AG04449 (cell line): ENCODE results near the gene IFNA8.

Experiments used
- CTCF ChIA-PET: fragments of 350-600 bp; formaldehyde crosslinking; extraction: SDS; loops from one replicate; lab custom pipeline; 2021; ENCODE audit warnings: antibody characterized with exemption; lab: Yijun Ruan, JAX
- POLR2A ChIA-PET: fragments of 400-600, 350-600 bp; formaldehyde crosslinking; extraction: SDS; loops from one replicate; lab custom pipeline; 2020; ENCODE audit warnings: antibody characterized with exemption, inconsistent platforms; lab: Yijun Ruan, JAX
- DNase-seq: peaks from one replicate; pipeline ENCODE4 v3.0.0-alpha.2; 2010; ENCODE audit warnings: low read depth, low spot score
- H3K4me3 ChIP-seq: 2 replicates; pipeline ENCODE4 v1.5.1; 2011; ENCODE audit warnings: low read depth, mild to moderate bottlenecking, control low read depth, low read length
- CTCF ChIP-seq: IDR thresholded peaks from one replicate; pipeline ENCODE4 v1.5.1; 2011; ENCODE audit warnings: mild to moderate bottlenecking, moderate library complexity, low read length, control low read depth, inconsistent platforms; ENCODE audit not compliant: insufficient read depth; ENCODE audit errors: missing control alignments

Gene IFNA8

GRCh38 chr9:21402386-21403251 is 6.3 kb upstream of the IFNA8 start:
- ChIA-PET POLR2A (no interaction called here), CTCF (interaction anchor here (0.6 to 1.5 kb wide), 5 partner anchors 53 to 386 kb away, joined by 3 to 7 read pairs (median 3); no protein-coding TSS in a partner anchor)
- peak overlapping the region; percentile 30 for H3K4me3 ChIP-seq
- TF ChIP-seq CTCF = no peak
- no peak for DNase-seq

GRCh38 chr9:21404146-21404545 is 4.8 kb upstream of the IFNA8 start:
- POLR2A ChIA-PET = no interaction called here
- no peak overlapping the region for H3K4me3 ChIP-seq
- DNase-seq = no peak
- no peak for TF ChIP-seq CTCF
- CTCF ChIA-PET = no interaction called here

- ChIA-PET CTCF (interaction anchor here (0.9 to 1.2 kb wide), 3 partner anchors 16 to 86 kb away, joined by 3 to 4 read pairs (median 3); no protein-coding TSS in a partner anchor), POLR2A (no interaction called here)
- H3K4me3 ChIP-seq = no peak overlapping the region
- no peak for TF ChIP-seq CTCF
- DNase-seq = no peak
Observed at GRCh38 chr9:21412107-21412506, 3.2 kb downstream of the IFNA8 start.

GRCh38 chr9:21413151-21413550 is 4.2 kb downstream of the IFNA8 start:
- ChIA-PET POLR2A (no interaction called here), CTCF (interaction anchor here (0.9 to 1.2 kb wide), 2 partner anchors 22 to 87 kb away, joined by 3 read pairs; no protein-coding TSS in a partner anchor)
- DNase-seq = no peak
- H3K4me3 ChIP-seq = no peak overlapping the region
- no peak for TF ChIP-seq CTCF

- CTCF ChIA-PET = interaction anchor here (1.2 kb wide), 1 partner anchor 22 kb away, joined by 3 read pairs; no protein-coding TSS in a partner anchor
- peak; percentile 3 for TF ChIP-seq CTCF
- DNase-seq = no peak
- no peak overlapping the region for H3K4me3 ChIP-seq
- POLR2A ChIA-PET = no interaction called here
Observed at GRCh38 chr9:21413624-21414023, 4.7 kb downstream of the IFNA8 start.

GRCh38 chr9:21414220-21414940 is 5.5 kb downstream of the IFNA8 start:
- H3K4me3 ChIP-seq = no peak overlapping the region
- DNase-seq = no peak
- TF ChIP-seq CTCF = no peak
- ChIA-PET CTCF (interaction anchor here (1.1 to 1.7 kb wide), 4 partner anchors 9 to 20 kb away, joined by 3 to 5 read pairs (median 4); no protein-coding TSS in a partner anchor), POLR2A (no interaction called here)
